H9 (cell line): Measurements from ENCODE around the gene MSMP. TPM values are rescaled to one million over a fixed set of nuclear protein-coding genes. Genes with fewer than 3 reads are reported as not detected.

Experiments
- DNase-seq: peaks from one replicate; pipeline ENCODE4 v3.0.0-alpha.2; 2017
- H2AFZ ChIP-seq: one replicate; pipeline ENCODE4 v1.6.1; 2013; ENCODE audit warnings: mild to moderate bottlenecking, low read length, control low read depth, moderate library complexity
- H2AK5ac ChIP-seq: 2 replicates; pipeline ENCODE4 v1.6.1; 2013; ENCODE audit warnings: low read length, control low read depth, mixed read lengths; ENCODE audit not compliant: insufficient read length
- H2BK120ac ChIP-seq: one replicate; pipeline ENCODE4 v1.6.1; 2013; ENCODE audit warnings: low read depth, mild to moderate bottlenecking, low read length, control low read depth, inconsistent platforms; ENCODE audit not compliant: poor library complexity, severe bottlenecking
- H2BK12ac ChIP-seq: 2 replicates; pipeline ENCODE4 v1.6.1; 2013; ENCODE audit warnings: low read length, control low read depth, mixed read lengths, low read depth; ENCODE audit not compliant: insufficient read length
- H2BK15ac ChIP-seq: 2 replicates; pipeline ENCODE4 v1.6.1; 2013; ENCODE audit warnings: low read depth, low read length, control low read depth
- H2BK20ac ChIP-seq: one replicate; pipeline ENCODE4 v1.6.1; 2013; ENCODE audit warnings: low read depth, mild to moderate bottlenecking, low read length, control low read depth, inconsistent platforms; ENCODE audit not compliant: poor library complexity, severe bottlenecking
- H2BK5ac ChIP-seq: 2 replicates; pipeline ENCODE4 v1.6.1; 2013; ENCODE audit warnings: low read length, control low read depth, mixed read lengths; ENCODE audit not compliant: insufficient read length
- H3K14ac ChIP-seq: 2 replicates; pipeline ENCODE4 v1.6.1; 2013; ENCODE audit warnings: low read length, control low read depth; ENCODE audit not compliant: insufficient read depth
- H3K18ac ChIP-seq: 2 replicates; pipeline ENCODE4 v1.6.1; 2013; ENCODE audit warnings: low read depth, mild to moderate bottlenecking, mixed read lengths, low read length, control low read depth; ENCODE audit not compliant: insufficient read length
- H3K23ac ChIP-seq: 2 replicates; pipeline ENCODE4 v1.6.1; 2013; ENCODE audit warnings: low read length, control low read depth, mixed read lengths, low read depth; ENCODE audit not compliant: insufficient read length
- H3K23me2 ChIP-seq: 2 replicates; pipeline ENCODE4 v1.6.1; 2013; ENCODE audit warnings: low read depth, mild to moderate bottlenecking, mixed read lengths, low read length, control low read depth; ENCODE audit not compliant: insufficient read length, poor library complexity, severe bottlenecking
- H3K27ac ChIP-seq: 2 replicates; pipeline ENCODE4 v1.5.1; 2013; ENCODE audit warnings: low read length, control low read depth, mixed read lengths, low read depth; ENCODE audit not compliant: insufficient read length
- H3K27me3 ChIP-seq: 2 replicates; pipeline ENCODE4 v1.6.1; 2013; ENCODE audit warnings: low read length, control low read depth, inconsistent platforms; ENCODE audit not compliant: insufficient read depth
- H3K4ac ChIP-seq: 2 replicates; pipeline ENCODE4 v1.6.1; 2013; ENCODE audit warnings: low read depth, mild to moderate bottlenecking, control low read depth, inconsistent platforms, low read length, moderate library complexity
- H3K4me1 ChIP-seq: 2 replicates; pipeline ENCODE4 v1.6.1; 2013; ENCODE audit warnings: low read length, control low read depth, inconsistent platforms; ENCODE audit not compliant: insufficient read depth
- H3K4me2 ChIP-seq: 2 replicates; pipeline ENCODE4 v1.6.1; 2013; ENCODE audit warnings: low read length, control low read depth, mixed read lengths; ENCODE audit not compliant: insufficient read length, insufficient read depth
- H3K56ac ChIP-seq: 2 replicates; pipeline ENCODE4 v1.6.1; 2013; ENCODE audit warnings: low read depth, mild to moderate bottlenecking, mixed read lengths, low read length, control low read depth; ENCODE audit not compliant: insufficient read length
- H3K79me1 ChIP-seq: 2 replicates; pipeline ENCODE4 v1.6.1; 2013; ENCODE audit warnings: low read depth, mild to moderate bottlenecking, moderate library complexity, low read length, control low read depth, inconsistent platforms; ENCODE audit not compliant: insufficient read depth, poor library complexity, severe bottlenecking
- H3K79me2 ChIP-seq: 2 replicates; pipeline ENCODE4 v1.6.1; 2013; ENCODE audit warnings: low read length, control low read depth, inconsistent platforms; ENCODE audit not compliant: insufficient read depth
- H3K9ac ChIP-seq: 2 replicates; pipeline ENCODE4 v1.6.1; 2013; ENCODE audit warnings: low read length, control low read depth, mixed read lengths; ENCODE audit not compliant: insufficient read length; ENCODE audit errors: extremely low read depth
- H3K9me3 ChIP-seq: one replicate; pipeline ENCODE4 v1.6.1; 2013; ENCODE audit warnings: low read depth, low read length, inconsistent platforms; ENCODE audit not compliant: control insufficient read depth
- H3T11ph ChIP-seq: one replicate; pipeline ENCODE4 v1.6.1; 2013; ENCODE audit warnings: mild to moderate bottlenecking, low read length, control low read depth, inconsistent platforms
- H4K20me1 ChIP-seq: one replicate; pipeline ENCODE4 v1.6.1; 2013; ENCODE audit not compliant: control insufficient read depth, insufficient read length, insufficient read depth
- H4K5ac ChIP-seq: 2 replicates; pipeline ENCODE4 v1.6.1; 2013; ENCODE audit warnings: low read depth, mild to moderate bottlenecking, mixed read lengths, low read length, control low read depth; ENCODE audit not compliant: insufficient read length
- H4K8ac ChIP-seq: replicated peaks from 2 replicates; pipeline ENCODE4 v1.6.1; 2013; ENCODE audit warnings: low read length, control low read depth, mixed read lengths, low read depth; ENCODE audit not compliant: insufficient read length
- H4K91ac ChIP-seq: 2 replicates; pipeline ENCODE4 v1.6.1; 2013; ENCODE audit warnings: low read depth, mild to moderate bottlenecking, moderate library complexity, mixed read lengths, low read length, control low read depth; ENCODE audit not compliant: insufficient read length
- H3K27ac Mint-ChIP-seq, 3 experiments: 2 replicates in 2 of 3; 3 replicates in 1 of 3; pipeline ENCODE4 v1.8.0; 2020 to 2021; ENCODE audit warnings: mixed read lengths in 3 of 3, mild to moderate bottlenecking in 1 of 3, moderate library complexity in 1 of 3
- H3K27me3 Mint-ChIP-seq: 2 replicates; pipeline ENCODE4 v1.8.0; 2021; ENCODE audit warnings: low read depth, mild to moderate bottlenecking, moderate library complexity, mixed read lengths
- H3K36me3 Mint-ChIP-seq, 3 experiments: 2 replicates in 2 of 3; 3 replicates in 1 of 3; pipeline ENCODE4 v1.8.0; 2020 to 2021; ENCODE audit warnings: low read depth in 3 of 3, mixed read lengths in 3 of 3; ENCODE audit not compliant: insufficient read depth in 1 of 3
- H3K4me1 Mint-ChIP-seq, 2 experiments: 2 replicates each; pipeline ENCODE4 v1.8.0; 2020; ENCODE audit warnings: mixed read lengths in 2 of 2
- H3K4me3 Mint-ChIP-seq, 2 experiments: 2 replicates in 1 of 2; 3 replicates in 1 of 2; pipeline ENCODE4 v1.8.0; 2020 to 2021; ENCODE audit warnings: mild to moderate bottlenecking in 2 of 2, mixed read lengths in 2 of 2, moderate library complexity in 1 of 2
- H3K9me3 Mint-ChIP-seq, 2 experiments: 2 replicates in 1 of 2; 3 replicates in 1 of 2; pipeline ENCODE4 v1.8.0; 2020; ENCODE audit warnings: mild to moderate bottlenecking in 2 of 2, mixed read lengths in 2 of 2, moderate library complexity in 1 of 2
- WGBS: extraction: QIAGEN DNeasy Blood & Tissue Kit; methylation state at CpG from one replicate; pipeline ENCODE4 v1.1.7; 2013; ENCODE audit warnings: missing lambda C conversion rate, low lambda C conversion rate, mixed read lengths; ENCODE audit not compliant: insufficient read length; ENCODE audit errors: extremely low coverage; 5-methylcytosine and 5-hydroxymethylcytosine counted together
- total RNA-seq: library from RNA; stranded (reverse); gene quantifications from 2 replicates; pipeline ENCODE4 v1.2.1, GENCODE V29; 2021
- TF ChIP-seq, protein P1 (sequence below): fragments of 200-600 bp; sonication (generic); conservative IDR thresholded peaks from 3 replicates; pipeline ENCODE4 v1.8.0; 2021; ENCODE audit warnings: antibody characterized with exemption, mild to moderate bottlenecking

The MSMP gene
- total RNA-seq, 1 experiment from 2014 or later: 0.83 TPM

- no peak overlapping the region for H3K4me2 ChIP-seq
- no peak for DNase-seq
- no peak overlapping the region for H3K9ac ChIP-seq
- H3K79me1 ChIP-seq: no peaks in the 10 kb centered on the region
- H3K4ac ChIP-seq: no peak overlapping the region
- H4K91ac ChIP-seq: no peak overlapping the region
- no peak overlapping the region for H3T11ph ChIP-seq
- no peak overlapping the region for H4K5ac ChIP-seq
- peaks cover 18 to 72% (median 59%) of the 10 kb centered on the region in 3 experiments for H3K36me3 Mint-ChIP-seq
- no peaks in the 10 kb centered on the region for H3K23me2 ChIP-seq
- no peak overlapping the region; a peak in 1 of 7 replicates for H3K27ac Mint-ChIP-seq
- no peak overlapping the region for H2BK20ac ChIP-seq
- H3K23ac ChIP-seq: no peak overlapping the region
- no peak overlapping the region for H2AK5ac ChIP-seq
- no peaks in the 10 kb centered on the region for H3K9me3 Mint-ChIP-seq
- H3K18ac ChIP-seq: no peak overlapping the region
- no CpG with 5 or more reads among the region's 10 CpGs for WGBS
- H3K14ac ChIP-seq: no peak overlapping the region
- no peaks in the 10 kb centered on the region for H4K20me1 ChIP-seq
- H3K56ac ChIP-seq: no peak overlapping the region
- no peak overlapping the region for H2BK15ac ChIP-seq
- H2BK12ac ChIP-seq: no peak overlapping the region
- no peak overlapping the region for H4K8ac ChIP-seq
- TF ChIP-seq, protein P1, sequence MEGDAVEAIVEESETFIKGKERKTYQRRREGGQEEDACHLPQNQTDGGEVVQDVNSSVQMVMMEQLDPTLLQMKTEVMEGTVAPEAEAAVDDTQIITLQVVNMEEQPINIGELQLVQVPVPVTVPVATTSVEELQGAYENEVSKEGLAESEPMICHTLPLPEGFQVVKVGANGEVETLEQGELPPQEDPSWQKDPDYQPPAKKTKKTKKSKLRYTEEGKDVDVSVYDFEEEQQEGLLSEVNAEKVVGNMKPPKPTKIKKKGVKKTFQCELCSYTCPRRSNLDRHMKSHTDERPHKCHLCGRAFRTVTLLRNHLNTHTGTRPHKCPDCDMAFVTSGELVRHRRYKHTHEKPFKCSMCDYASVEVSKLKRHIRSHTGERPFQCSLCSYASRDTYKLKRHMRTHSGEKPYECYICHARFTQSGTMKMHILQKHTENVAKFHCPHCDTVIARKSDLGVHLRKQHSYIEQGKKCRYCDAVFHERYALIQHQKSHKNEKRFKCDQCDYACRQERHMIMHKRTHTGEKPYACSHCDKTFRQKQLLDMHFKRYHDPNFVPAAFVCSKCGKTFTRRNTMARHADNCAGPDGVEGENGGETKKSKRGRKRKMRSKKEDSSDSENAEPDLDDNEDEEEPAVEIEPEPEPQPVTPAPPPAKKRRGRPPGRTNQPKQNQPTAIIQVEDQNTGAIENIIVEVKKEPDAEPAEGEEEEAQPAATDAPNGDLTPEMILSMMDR: no peak
- H2BK5ac ChIP-seq: no peak overlapping the region
- no peaks in the 10 kb centered on the region for H3K27me3 ChIP-seq
- H3K4me3 Mint-ChIP-seq: no peak overlapping the region
- no peak overlapping the region for H2BK120ac ChIP-seq
- no peaks in the 10 kb centered on the region for H3K27me3 Mint-ChIP-seq
- no peaks in the 10 kb centered on the region for H3K4me1 Mint-ChIP-seq
- no peak overlapping the region for H2AFZ ChIP-seq
- H3K27ac ChIP-seq: no peak overlapping the region
- no peaks in the 10 kb centered on the region for H3K79me2 ChIP-seq
- no peaks in the 10 kb centered on the region for H3K4me1 ChIP-seq
- no peaks in the 10 kb centered on the region for H3K9me3 ChIP-seq
These were observed 47.1 kb downstream of the MSMP start for GRCh38 chr9:35706951-35707350.
